Stimulated activated CD8-positive, alpha-beta memory T cell treated with anti-CD3 and anti-CD28 coated beads, Interleukin-12 subunit alpha, Interleukin-12 subunit beta, amount 100 ng/mL, for 4 hours (primary cell): ENCODE data around the gene LRRC3C.

Source experiments
- DNase-seq: peaks from one replicate; pipeline ENCODE4 v3.0.0-alpha.2; 2020; ENCODE audit warnings: low read depth

The LRRC3C gene

GRCh38 chr17:39949028-39949427, 21.5 kb downstream of the LRRC3C start:
- no peak for DNase-seq

- no peak for DNase-seq
Observed at GRCh38 chr17:39950871-39951348, 23.4 kb downstream of the LRRC3C start.

GRCh38 chr17:39951924-39952679, 24.6 kb downstream of the LRRC3C start:
- no peak for DNase-seq

- peak; percentile 87 for DNase-seq
Observed at GRCh38 chr17:39952680-39953470, 25.3 kb downstream of the LRRC3C start.

GRCh38 chr17:39953471-39953888, 25.9 kb downstream of the LRRC3C start:
- DNase-seq: no peak

GRCh38 chr17:39954876-39955275, 27.3 kb downstream of the LRRC3C start:
- no peak for DNase-seq

GRCh38 chr17:39955726-39956225, 28.2 kb downstream of the LRRC3C start:
- no peak for DNase-seq

GRCh38 chr17:39960524-39961041, 33.1 kb downstream of the LRRC3C start:
- DNase-seq: no peak

GRCh38 chr17:39962642-39963220, 35.2 kb downstream of the LRRC3C start, which contains the start of gene GSDMA:
Gene GSDMA (plus strand): TSS chr17:39963004. CDS start chr17:39965688, 2,684 bp downstream.
- no peak for DNase-seq

GRCh38 chr17:39963829-39964228, 36.3 kb downstream of the LRRC3C start:
- DNase-seq: no peak

GRCh38 chr17:39965017-39965699, 37.6 kb downstream of the LRRC3C start:
- no peak for DNase-seq

GRCh38 chr17:39966771-39967170, 39.2 kb downstream of the LRRC3C start:
- no peak for DNase-seq

GRCh38 chr17:39968761-39969160, 41.2 kb downstream of the LRRC3C start:
- no peak for DNase-seq

- DNase-seq: no peak
Observed at GRCh38 chr17:39969375-39969774, 41.8 kb downstream of the LRRC3C start.

- DNase-seq: no peak
Observed at GRCh38 chr17:39970157-39970692, 42.7 kb downstream of the LRRC3C start.

- DNase-seq: no peak
Observed at GRCh38 chr17:39971076-39971603, 43.6 kb downstream of the LRRC3C start.

- no peak for DNase-seq
Observed at GRCh38 chr17:39972271-39972670, 44.7 kb downstream of the LRRC3C start.

- no peak for DNase-seq
Observed at GRCh38 chr17:39973496-39973895, 46.0 kb downstream of the LRRC3C start.

GRCh38 chr17:39974433-39974832, 46.9 kb downstream of the LRRC3C start:
- DNase-seq: no peak

GRCh38 chr17:39975801-39976200, 48.3 kb downstream of the LRRC3C start:
- DNase-seq: no peak

- DNase-seq: no peak
Observed at GRCh38 chr17:39979016-39979670, 51.6 kb downstream of the LRRC3C start.
